Keratinocyte (primary cell): ENCODE results near the gene OR1I1.

ENCODE experiments used
- EZH2 ChIP-seq: IDR thresholded peaks from one replicate; pipeline ENCODE4 v1.6.1; 2012; ENCODE audit warnings: inconsistent platforms, mild to moderate bottlenecking, low read length, moderate library complexity
- TF ChIP-seq, protein P1 (sequence below), 3 experiments: IDR thresholded peaks in 1 of 3; conservative IDR thresholded peaks in 1 of 3; optimal IDR thresholded peaks in 1 of 3; 2 replicates in 2 of 3; 3 replicates in 1 of 3; pipeline versions ENCODE3 to v1.5.1; 2011; ENCODE audit warnings: low read length in 3 of 3, mild to moderate bottlenecking in 3 of 3, moderate library complexity in 2 of 3, control low read depth in 1 of 3, inconsistent platforms in 1 of 3; ENCODE audit not compliant: insufficient read depth in 2 of 3; ENCODE audit errors: extremely low read depth in 1 of 3

DNA sequence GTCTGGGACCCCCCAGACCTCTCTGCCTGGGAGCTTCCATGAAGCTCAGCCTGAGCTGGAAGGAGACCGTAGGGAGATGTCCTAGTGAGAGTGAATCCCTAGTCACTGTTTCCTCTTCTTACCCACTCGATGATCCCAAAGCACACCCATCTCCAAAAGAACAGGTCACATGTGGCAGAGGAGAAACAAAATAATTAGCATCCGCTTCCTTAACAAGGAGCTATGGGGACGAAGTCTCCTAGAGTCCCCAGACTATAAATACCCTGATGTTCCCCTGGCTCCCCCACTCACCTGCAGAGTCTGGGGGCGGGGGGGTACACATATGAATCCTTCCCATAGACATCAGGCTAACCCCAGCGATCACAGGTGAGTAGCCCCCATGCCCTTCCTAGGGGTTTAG, at the start of gene OR1I1:
- TF ChIP-seq, protein P1, sequence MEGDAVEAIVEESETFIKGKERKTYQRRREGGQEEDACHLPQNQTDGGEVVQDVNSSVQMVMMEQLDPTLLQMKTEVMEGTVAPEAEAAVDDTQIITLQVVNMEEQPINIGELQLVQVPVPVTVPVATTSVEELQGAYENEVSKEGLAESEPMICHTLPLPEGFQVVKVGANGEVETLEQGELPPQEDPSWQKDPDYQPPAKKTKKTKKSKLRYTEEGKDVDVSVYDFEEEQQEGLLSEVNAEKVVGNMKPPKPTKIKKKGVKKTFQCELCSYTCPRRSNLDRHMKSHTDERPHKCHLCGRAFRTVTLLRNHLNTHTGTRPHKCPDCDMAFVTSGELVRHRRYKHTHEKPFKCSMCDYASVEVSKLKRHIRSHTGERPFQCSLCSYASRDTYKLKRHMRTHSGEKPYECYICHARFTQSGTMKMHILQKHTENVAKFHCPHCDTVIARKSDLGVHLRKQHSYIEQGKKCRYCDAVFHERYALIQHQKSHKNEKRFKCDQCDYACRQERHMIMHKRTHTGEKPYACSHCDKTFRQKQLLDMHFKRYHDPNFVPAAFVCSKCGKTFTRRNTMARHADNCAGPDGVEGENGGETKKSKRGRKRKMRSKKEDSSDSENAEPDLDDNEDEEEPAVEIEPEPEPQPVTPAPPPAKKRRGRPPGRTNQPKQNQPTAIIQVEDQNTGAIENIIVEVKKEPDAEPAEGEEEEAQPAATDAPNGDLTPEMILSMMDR (optimal IDR thresholded peaks at IDR 0.05 in 1 of 3, IDR thresholded peaks at IDR 0.05 in 1 of 3, conservative IDR thresholded peaks at IDR 0.05 in 1 of 3; ENCODE audit: extremely low read depth in 1 of 3, insufficient read depth in 2 of 3, low read length in 3 of 3), result no peak
- no peak for TF ChIP-seq EZH2
